Measurements from ENCODE around the gene SLIT3.

DNA sequence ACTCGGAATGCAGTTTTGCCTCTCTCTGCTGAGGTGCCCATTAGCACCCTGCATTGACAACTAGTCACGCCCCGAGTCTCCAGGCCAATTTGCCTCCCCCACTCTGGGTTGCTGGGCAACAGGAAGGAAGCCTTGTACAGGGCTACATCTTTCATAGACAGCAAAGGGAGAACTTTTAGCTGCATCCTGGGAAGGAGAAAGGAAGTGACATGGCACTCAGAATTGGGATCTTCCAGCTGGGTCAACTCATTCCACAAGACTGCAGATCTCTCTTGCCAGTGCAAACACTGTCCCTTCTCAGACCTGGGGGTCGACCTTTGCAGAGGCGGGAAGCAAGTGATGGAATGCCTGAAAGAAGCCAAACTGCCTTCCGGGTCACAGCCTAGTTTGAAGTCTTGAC lies 282.0 kb downstream of the SLIT3 start:
- TF ChIP-seq, protein P1, sequence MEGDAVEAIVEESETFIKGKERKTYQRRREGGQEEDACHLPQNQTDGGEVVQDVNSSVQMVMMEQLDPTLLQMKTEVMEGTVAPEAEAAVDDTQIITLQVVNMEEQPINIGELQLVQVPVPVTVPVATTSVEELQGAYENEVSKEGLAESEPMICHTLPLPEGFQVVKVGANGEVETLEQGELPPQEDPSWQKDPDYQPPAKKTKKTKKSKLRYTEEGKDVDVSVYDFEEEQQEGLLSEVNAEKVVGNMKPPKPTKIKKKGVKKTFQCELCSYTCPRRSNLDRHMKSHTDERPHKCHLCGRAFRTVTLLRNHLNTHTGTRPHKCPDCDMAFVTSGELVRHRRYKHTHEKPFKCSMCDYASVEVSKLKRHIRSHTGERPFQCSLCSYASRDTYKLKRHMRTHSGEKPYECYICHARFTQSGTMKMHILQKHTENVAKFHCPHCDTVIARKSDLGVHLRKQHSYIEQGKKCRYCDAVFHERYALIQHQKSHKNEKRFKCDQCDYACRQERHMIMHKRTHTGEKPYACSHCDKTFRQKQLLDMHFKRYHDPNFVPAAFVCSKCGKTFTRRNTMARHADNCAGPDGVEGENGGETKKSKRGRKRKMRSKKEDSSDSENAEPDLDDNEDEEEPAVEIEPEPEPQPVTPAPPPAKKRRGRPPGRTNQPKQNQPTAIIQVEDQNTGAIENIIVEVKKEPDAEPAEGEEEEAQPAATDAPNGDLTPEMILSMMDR (IDR thresholded peaks at IDR 0.05) = no peak
- TF ChIP-seq POLR2A (IDR thresholded peaks at IDR 0.05) (no peak), EP300 (IDR thresholded peaks at IDR 0.05) (no peak), POLR2AphosphoS5 (IDR thresholded peaks at IDR 0.05) (no peak)

All from stomach (tissue), 4 donors.